Measurements from ENCODE around the gene EIF2S2.

- TF ChIP-seq, protein P1, sequence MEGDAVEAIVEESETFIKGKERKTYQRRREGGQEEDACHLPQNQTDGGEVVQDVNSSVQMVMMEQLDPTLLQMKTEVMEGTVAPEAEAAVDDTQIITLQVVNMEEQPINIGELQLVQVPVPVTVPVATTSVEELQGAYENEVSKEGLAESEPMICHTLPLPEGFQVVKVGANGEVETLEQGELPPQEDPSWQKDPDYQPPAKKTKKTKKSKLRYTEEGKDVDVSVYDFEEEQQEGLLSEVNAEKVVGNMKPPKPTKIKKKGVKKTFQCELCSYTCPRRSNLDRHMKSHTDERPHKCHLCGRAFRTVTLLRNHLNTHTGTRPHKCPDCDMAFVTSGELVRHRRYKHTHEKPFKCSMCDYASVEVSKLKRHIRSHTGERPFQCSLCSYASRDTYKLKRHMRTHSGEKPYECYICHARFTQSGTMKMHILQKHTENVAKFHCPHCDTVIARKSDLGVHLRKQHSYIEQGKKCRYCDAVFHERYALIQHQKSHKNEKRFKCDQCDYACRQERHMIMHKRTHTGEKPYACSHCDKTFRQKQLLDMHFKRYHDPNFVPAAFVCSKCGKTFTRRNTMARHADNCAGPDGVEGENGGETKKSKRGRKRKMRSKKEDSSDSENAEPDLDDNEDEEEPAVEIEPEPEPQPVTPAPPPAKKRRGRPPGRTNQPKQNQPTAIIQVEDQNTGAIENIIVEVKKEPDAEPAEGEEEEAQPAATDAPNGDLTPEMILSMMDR (IDR thresholded peaks at IDR 0.05): no peak
- TF ChIP-seq EP300 (IDR thresholded peaks at IDR 0.05): no peak
Observed at GRCh38 chr20:34102342-34102741, 9.7 kb downstream of the EIF2S2 start.

All from gastroesophageal sphincter (tissue), 3 donors.